H1 (cell line): Measurements from ENCODE around the gene BCAS3. TPM values are rescaled to one million over a fixed set of nuclear protein-coding genes. Genes with fewer than 3 reads are reported as not detected.

Source experiments
- CTCF ChIA-PET: fragments of 300-600 bp; sonication (Branson Sonifier 250); formaldehyde crosslinking; loops from one replicate; lab custom pipeline; 2021; ENCODE audit not compliant: partially characterized antibody; lab: Charles Lee
- POLR2A ChIA-PET: fragments of 300-600 bp; sonication (Branson Sonifier 250); formaldehyde crosslinking; loops from one replicate; lab custom pipeline; 2021; ENCODE audit warnings: inconsistent platforms; ENCODE audit not compliant: partially characterized antibody; lab: Charles Lee
- DNase-seq, 2 experiments: peaks; one replicate each; pipeline versions ENCODE4 v3.0.0 to v3.0.0-alpha.2; 2010 to 2022; ENCODE audit warnings: low spot score in 2 of 2, low read depth in 1 of 2, mixed read lengths in 1 of 2
- FAIRE-seq: peaks from 2 replicates; lab custom pipeline; 2011; peaks lifted over from hg19 to GRCh38; lab: Jason Lieb, UNC
- H2AFZ ChIP-seq: 2 replicates; pipeline ENCODE4 v1.8.1; 2012; ENCODE audit warnings: low read length, inconsistent platforms
- H2AK5ac ChIP-seq: 2 replicates; pipeline ENCODE4 v1.6.1; 2013; ENCODE audit warnings: low read depth, low read length
- H2BK120ac ChIP-seq: replicated peaks from 2 replicates; pipeline ENCODE3; 2013; ENCODE audit warnings: low read depth, low read length, inconsistent platforms
- H2BK12ac ChIP-seq: 2 replicates; pipeline ENCODE4 v1.6.1; 2013; ENCODE audit warnings: low read depth, low read length
- H2BK15ac ChIP-seq: 2 replicates; pipeline ENCODE4 v1.6.1; 2013; ENCODE audit warnings: low read length
- H2BK20ac ChIP-seq: 2 replicates; pipeline ENCODE4 v1.6.1; 2013; ENCODE audit warnings: low read length
- H2BK5ac ChIP-seq: 2 replicates; pipeline ENCODE4 v1.6.1; 2013; ENCODE audit warnings: low read depth, low read length
- H3K14ac ChIP-seq: 2 replicates; pipeline ENCODE4 v1.6.1; 2013; ENCODE audit warnings: inconsistent platforms; ENCODE audit not compliant: insufficient read length
- H3K18ac ChIP-seq: 2 replicates; pipeline ENCODE4 v1.6.1; 2013; ENCODE audit warnings: low read length; ENCODE audit errors: extremely low read depth
- H3K23ac ChIP-seq: 2 replicates; pipeline ENCODE4 v1.6.1; 2013; ENCODE audit warnings: inconsistent platforms; ENCODE audit not compliant: insufficient read length
- H3K23me2 ChIP-seq: 2 replicates; pipeline ENCODE4 v1.6.1; 2013; ENCODE audit warnings: low read depth, low read length
- H3K27ac ChIP-seq: 2 replicates; pipeline ENCODE4 v1.6.1; 2011; ENCODE audit warnings: low read depth, low read length, inconsistent platforms
- H3K27me3 ChIP-seq, 4 experiments: replicated peaks in 1 of 4; 1 replicate in 1 of 4; 2 replicates in 3 of 4; pipeline versions ENCODE4 v1.6.1 to v1.8.1; 2011 to 2013; ENCODE audit warnings: low read length in 3 of 4, mild to moderate bottlenecking in 3 of 4, inconsistent platforms in 2 of 4, mixed read lengths in 2 of 4, moderate library complexity in 1 of 4; ENCODE audit not compliant: control insufficient read depth in 3 of 4, insufficient read depth in 3 of 4; ENCODE audit errors: extremely low read depth in 1 of 4
- H3K36me3 ChIP-seq, 4 experiments: 2 replicates each; pipeline versions ENCODE4 v1.6.1 to v1.8.1; 2011 to 2013; ENCODE audit warnings: mild to moderate bottlenecking in 4 of 4, low read length in 3 of 4, moderate library complexity in 2 of 4, control low read depth in 1 of 4, inconsistent platforms in 1 of 4; ENCODE audit not compliant: insufficient read depth in 4 of 4, control insufficient read depth in 2 of 4
- H3K4ac ChIP-seq: replicated peaks from 2 replicates; pipeline ENCODE3; 2013; ENCODE audit warnings: low read length, low read depth, mixed read lengths, inconsistent platforms; ENCODE audit not compliant: insufficient read length
- H3K4me1 ChIP-seq, 4 experiments: replicated peaks in 1 of 4; 1 replicate in 1 of 4; 2 replicates in 3 of 4; pipeline versions ENCODE4 v1.6.1 to v1.8.1; 2011 to 2013; ENCODE audit warnings: low read length in 3 of 4, inconsistent platforms in 2 of 4, mixed read lengths in 1 of 4; ENCODE audit not compliant: insufficient read depth in 4 of 4, control insufficient read depth in 3 of 4
- H3K4me2 ChIP-seq, 2 experiments: 2 replicates each; pipeline versions ENCODE4 v1.6.1 to v1.8.1; 2011 to 2013; ENCODE audit warnings: low read depth in 2 of 2, low read length in 2 of 2, control low read depth in 1 of 2, inconsistent platforms in 1 of 2, mild to moderate bottlenecking in 1 of 2; ENCODE audit not compliant: insufficient read depth in 1 of 2
- H3K4me3 ChIP-seq, 4 experiments: fragments of 200-600, 300-600 bp in 1 of 4; sonication (generic), shearing (Covaris generic), sonication (Bioruptor Twin) in 1 of 4; 2 replicates each; pipeline versions ENCODE4 v1.5.1 to v1.8.1; 2011 to 2016; ENCODE audit warnings: low read length in 4 of 4, low read depth in 3 of 4, control low read depth in 2 of 4, inconsistent platforms in 2 of 4, mild to moderate bottlenecking in 2 of 4, mixed read lengths in 1 of 4, moderate library complexity in 1 of 4; ENCODE audit not compliant: insufficient read depth in 2 of 4; ENCODE audit errors: extremely low read depth in 1 of 4
- H3K56ac ChIP-seq: replicated peaks from 2 replicates; pipeline ENCODE3; 2013; ENCODE audit warnings: low read depth, mild to moderate bottlenecking, mixed read lengths, low read length, inconsistent platforms; ENCODE audit not compliant: insufficient read length
- H3K79me1 ChIP-seq: 2 replicates; pipeline ENCODE4 v1.6.1; 2013; ENCODE audit warnings: low read depth, low read length, control low read depth
- H3K79me2 ChIP-seq, 2 experiments: 2 replicates each; pipeline versions ENCODE4 v1.6.1 to v1.8.1; 2012 to 2013; ENCODE audit warnings: low read length in 2 of 2, mild to moderate bottlenecking in 2 of 2, inconsistent platforms in 1 of 2; ENCODE audit not compliant: insufficient read depth in 2 of 2, control insufficient read depth in 1 of 2
- H3K9ac ChIP-seq, 4 experiments: replicated peaks in 1 of 4; 1 replicate in 1 of 4; 2 replicates in 3 of 4; pipeline versions ENCODE4 v1.6.1 to v1.8.1; 2011 to 2013; ENCODE audit warnings: low read depth in 3 of 4, low read length in 3 of 4, control low read depth in 2 of 4, mild to moderate bottlenecking in 2 of 4, moderate library complexity in 2 of 4, inconsistent platforms in 1 of 4; ENCODE audit errors: extremely low read depth in 1 of 4
- H3K9me3 ChIP-seq, 2 experiments: 2 replicates each; pipeline versions ENCODE4 v1.6.1 to v1.8.1; 2012 to 2013; ENCODE audit warnings: mild to moderate bottlenecking in 2 of 2, moderate library complexity in 2 of 2, control low read depth in 1 of 2, inconsistent platforms in 1 of 2, low read depth in 1 of 2, low read length in 1 of 2, mixed read lengths in 1 of 2; ENCODE audit not compliant: insufficient read depth in 2 of 2
- H4K20me1 ChIP-seq, 2 experiments: replicated peaks in 1 of 2; 2 replicates each; pipeline versions ENCODE3 to v1.8.1; 2011 to 2013; ENCODE audit warnings: inconsistent platforms in 2 of 2, low read length in 2 of 2, mild to moderate bottlenecking in 1 of 2; ENCODE audit not compliant: insufficient read depth in 2 of 2, control insufficient read depth in 1 of 2
- H4K5ac ChIP-seq: 2 replicates; pipeline ENCODE4 v1.6.1; 2013; ENCODE audit warnings: low read length, low read depth, mixed read lengths, inconsistent platforms; ENCODE audit not compliant: insufficient read length
- H4K8ac ChIP-seq: 2 replicates; pipeline ENCODE4 v1.8.0; 2013; ENCODE audit warnings: mild to moderate bottlenecking, moderate library complexity, low read length, inconsistent platforms; ENCODE audit not compliant: insufficient read depth; ENCODE audit errors: extremely low read depth
- H4K91ac ChIP-seq: replicated peaks from 2 replicates; pipeline ENCODE3; 2013; ENCODE audit warnings: low read length, mixed read lengths, inconsistent platforms; ENCODE audit not compliant: insufficient read length
- ATF3 ChIP-seq: IDR thresholded peaks from 2 replicates; pipeline ENCODE4 v1.6.1; 2011; ENCODE audit warnings: low read depth, mild to moderate bottlenecking, low read length; ENCODE audit not compliant: insufficient read depth
- BACH1 ChIP-seq: IDR thresholded peaks from 2 replicates; pipeline ENCODE4 v1.6.1; 2012; ENCODE audit warnings: low read length, improper control_type of control experiment
- CREB1 ChIP-seq: IDR thresholded peaks from 2 replicates; pipeline ENCODE4 v1.6.1; 2012; ENCODE audit warnings: inconsistent platforms
- CTBP2 ChIP-seq: IDR thresholded peaks from 2 replicates; pipeline ENCODE4 v1.7.0; 2011; ENCODE audit warnings: borderline replicate concordance, mild to moderate bottlenecking, moderate library complexity, mixed read lengths, low read length; ENCODE audit not compliant: insufficient read depth, insufficient read length
- EGR1 ChIP-seq: IDR thresholded peaks from 2 replicates; pipeline ENCODE4 v1.6.1; 2011; ENCODE audit warnings: low read depth, low read length, borderline replicate concordance
- JUN ChIP-seq: IDR thresholded peaks from 2 replicates; pipeline ENCODE4 v1.6.1; 2011; ENCODE audit warnings: low read depth, mild to moderate bottlenecking, improper control_type of control experiment, low read length
- SAP30 ChIP-seq: fragments of 300-600 bp; sonication (generic); IDR thresholded peaks from 2 replicates; pipeline ENCODE4 v1.7.1; 2012; ENCODE audit warnings: low read length, moderate library complexity, mild to moderate bottlenecking, inconsistent platforms; ENCODE audit not compliant: insufficient read depth, insufficient replicate concordance
- SIN3A ChIP-seq, 2 experiments: IDR thresholded peaks in 1 of 2; conservative IDR thresholded peaks in 1 of 2; 2 replicates each; pipeline ENCODE4 v1.6.1; 2011 to 2012; ENCODE audit warnings: low read length in 2 of 2, improper control_type of control experiment in 1 of 2, low read depth in 1 of 2, mild to moderate bottlenecking in 1 of 2
- SP1 ChIP-seq: IDR thresholded peaks from 2 replicates; pipeline ENCODE4 v1.6.1; 2011; ENCODE audit warnings: low read depth, low read length
- SP2 ChIP-seq: IDR thresholded peaks from 2 replicates; pipeline ENCODE4 v1.6.1; 2012; ENCODE audit warnings: mild to moderate bottlenecking, low read length, inconsistent platforms
- ZNF274 ChIP-seq: IDR thresholded peaks from 2 replicates; pipeline ENCODE4 v1.7.0; 2012; ENCODE audit warnings: low read length, borderline replicate concordance; ENCODE audit errors: extremely low read depth
- WGBS, 2 experiments: shearing (Covaris generic) in 1 of 2; methylation state at CpG; one replicate each; pipeline versions ENCODE4 v1.1.6 to v1.1.7; 2013 to 2015; ENCODE audit warnings: low lambda C conversion rate in 2 of 2, mixed read lengths in 2 of 2, inconsistent platforms in 1 of 2, low coverage in 1 of 2, missing lambda C conversion rate in 1 of 2; ENCODE audit not compliant: insufficient replicate concordance in 2 of 2, insufficient coverage in 1 of 2, insufficient read length in 1 of 2; ENCODE audit errors: extremely low coverage in 1 of 2, missing lambda C conversion rate in 1 of 2; 5-methylcytosine and 5-hydroxymethylcytosine counted together
- polyA plus RNA-seq, 7 experiments: library from polyadenylated mRNA; depleted of rRNA in 3 of 7; stranded (reverse) in 5 of 7; unstranded in 2 of 7; fragments of >200 nt in 5 of 7; fragments of 200-250 nt in 2 of 7; gene quantifications; 1 replicate in 5 of 7; 2 replicates in 1 of 7; 4 replicates in 1 of 7; pipeline versions ENCODE4 v1.2.1 to v1.2.3, GENCODE V29; 2011 to 2013; ENCODE audit warnings: missing spikeins in 2 of 7, mixed read lengths in 2 of 7
- total RNA-seq: library from RNA; stranded (reverse); fragmentation: NEBNext Ultra II Directional; extraction: Animal tissue kit (Norgen Biotek cat#: 25700); gene quantifications from 2 replicates; pipeline ENCODE4 v1.2.1, GENCODE V29; 2021

The BCAS3 gene
- total and polyA plus RNA-seq, 2 of the 8 experiments (the other 6 are each of a cell fraction or from before 2014, with no cell fraction given): 9.9 to 13.3 TPM

GRCh38 chr17:60845012-60845411 lies 167.4 kb downstream of the BCAS3 start:
- CTCF ChIA-PET: no interaction called here
- POLR2A ChIA-PET: no interaction called here

More at GRCh38 chr17:60845012-60845411, 167.4 kb downstream of the BCAS3 start:
- TF ChIP-seq ATF3 (no peak), CTBP2 (no peak), JUN (no peak), SAP30 (no peak), CREB1 (no peak), SP1 (no peak), SP2 (no peak), ZNF274 (no peak), SIN3A (conservative IDR thresholded peaks at IDR 0.05 in 1 of 2, IDR thresholded peaks at IDR 0.05 in 1 of 2; ENCODE audit: low read depth in 1 of 2, low read length in 2 of 2) (no peak), EGR1 (no peak), BACH1 (no peak)
- TF ChIP-seq, all 59 proteins: peak for 0
- H3K4me2 ChIP-seq: no peak overlapping the region
- no peaks in the 10 kb centered on the region for H3K9me3 ChIP-seq
- H3K79me1 ChIP-seq: no peaks in the 10 kb centered on the region
- DNase-seq (no peak), FAIRE-seq (no peak)
- no peak overlapping the region for H2BK12ac ChIP-seq
- H3K27ac ChIP-seq: no peak overlapping the region
- H3K4me3 ChIP-seq: no peak overlapping the region
- H3K14ac ChIP-seq: no peak overlapping the region
- H4K20me1 ChIP-seq: no peaks in the 10 kb centered on the region
- H2BK20ac ChIP-seq: no peak overlapping the region
- H4K91ac ChIP-seq: no peak overlapping the region
- no peak overlapping the region for H2BK15ac ChIP-seq
- H3K36me3 ChIP-seq: no peaks in the 10 kb centered on the region
- H3K23me2 ChIP-seq: no peaks in the 10 kb centered on the region
- 90% methylated on average over 6 of the region's 6 CpGs; no CpG with 5 or more reads in 1 of the 2 experiments for WGBS, 2 experiments
- H2BK120ac ChIP-seq: no peak overlapping the region
- no peak overlapping the region for H3K23ac ChIP-seq
- H3K79me2 ChIP-seq: no peaks in the 10 kb centered on the region
- H4K5ac ChIP-seq: no peak overlapping the region
- no peak overlapping the region for H3K18ac ChIP-seq
- H3K56ac ChIP-seq: no peak overlapping the region
- no peak overlapping the region for H4K8ac ChIP-seq
- H3K27me3 ChIP-seq: no peaks in the 10 kb centered on the region
- no peak overlapping the region for H3K4ac ChIP-seq
- no peak overlapping the region for H2AK5ac ChIP-seq
- H3K4me1 ChIP-seq: no peaks in the 10 kb centered on the region
- no peak overlapping the region for H2AFZ ChIP-seq
- H3K9ac ChIP-seq: no peak overlapping the region
- no peak overlapping the region for H2BK5ac ChIP-seq
